Mucosa of rectum (tissue), 2 donors: ENCODE data around the gene PRR5L.

Source experiments
- H3K27ac ChIP-seq, 2 donors: one replicate each; pipeline ENCODE4 v1.7.0; 2013; ENCODE audit warnings: inconsistent platforms in 2 of 2, low read depth in 2 of 2, low read length in 2 of 2
- H3K27me3 ChIP-seq, 2 donors: one replicate each; pipeline ENCODE4 v1.7.0; 2013; ENCODE audit warnings: low read length in 2 of 2; ENCODE audit not compliant: control insufficient read depth in 2 of 2, insufficient read depth in 2 of 2
- H3K36me3 ChIP-seq, 2 donors: one replicate each; pipeline ENCODE4 v1.7.0; 2013; ENCODE audit warnings: low read length in 2 of 2; ENCODE audit not compliant: control insufficient read depth in 2 of 2, insufficient read depth in 2 of 2
- H3K4me1 ChIP-seq, 2 donors: one replicate each; pipeline ENCODE4 v1.7.0; 2013; ENCODE audit warnings: low read length in 2 of 2, mild to moderate bottlenecking in 1 of 2; ENCODE audit not compliant: control insufficient read depth in 2 of 2, insufficient read depth in 2 of 2
- H3K4me3 ChIP-seq, 2 donors: one replicate each; pipeline ENCODE4 v1.7.0; 2013; ENCODE audit warnings: low read length in 2 of 2
- H3K9ac ChIP-seq, 2 donors: one replicate each; pipeline ENCODE4 v1.7.0; 2013; ENCODE audit warnings: low read length in 2 of 2, low read depth in 1 of 2, mild to moderate bottlenecking in 1 of 2
- H3K9me3 ChIP-seq, 2 donors: one replicate each; pipeline ENCODE4 v1.7.0; 2013; ENCODE audit warnings: low read length in 2 of 2; ENCODE audit not compliant: control insufficient read depth in 2 of 2
- donor health status: healthy.
- donor health status: Normal muscosa, but diverticular disease.

The PRR5L gene

DNA sequence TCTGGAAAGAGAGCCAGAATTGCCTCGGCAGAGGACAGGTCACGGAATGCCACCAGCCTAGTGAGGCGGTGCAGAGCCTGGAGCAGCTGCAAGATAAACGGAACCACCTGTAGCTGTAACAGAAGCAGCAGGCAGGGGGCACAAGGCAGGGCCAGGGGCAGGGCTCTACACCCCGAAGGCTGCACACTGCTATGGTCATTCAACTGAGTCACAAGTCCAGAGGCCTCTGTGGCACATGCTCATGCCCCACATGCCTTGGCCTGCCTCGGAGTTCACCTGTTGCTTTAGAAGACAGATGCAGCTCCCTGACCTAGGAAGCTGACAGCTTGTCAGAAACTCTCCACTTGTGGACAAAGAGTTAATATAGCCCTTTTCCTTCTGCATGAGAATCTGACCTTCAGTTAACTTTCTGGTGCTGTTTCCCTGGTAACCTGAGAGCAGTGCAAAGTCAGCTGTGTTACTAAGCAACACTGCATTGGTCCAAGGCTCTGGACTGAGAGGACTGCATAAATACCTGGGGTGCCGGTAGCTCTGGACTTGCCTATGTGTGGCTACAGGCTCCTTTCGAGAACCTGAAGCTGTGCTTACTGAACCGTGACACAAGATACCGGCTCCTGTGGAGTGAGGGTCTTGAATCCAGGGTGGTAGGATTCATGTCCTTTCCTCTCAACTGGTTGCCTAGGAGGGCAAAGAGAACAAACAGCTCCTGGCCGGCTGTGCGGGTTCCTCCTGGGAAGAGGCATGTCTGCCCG is 17.4 kb upstream of the PRR5L start:
- H3K9ac ChIP-seq: no peak overlapping the region
- no peaks in the 10 kb centered on the region for H3K9me3 ChIP-seq
- H3K4me1 ChIP-seq: no peaks in the 10 kb centered on the region
- no peak overlapping the region for H3K27ac ChIP-seq
- H3K4me3 ChIP-seq: no peak overlapping the region
- no peaks in the 10 kb centered on the region for H3K27me3 ChIP-seq
- H3K36me3 ChIP-seq: peaks cover 28 to 39% of the 10 kb centered on the region in 2 donors

DNA sequence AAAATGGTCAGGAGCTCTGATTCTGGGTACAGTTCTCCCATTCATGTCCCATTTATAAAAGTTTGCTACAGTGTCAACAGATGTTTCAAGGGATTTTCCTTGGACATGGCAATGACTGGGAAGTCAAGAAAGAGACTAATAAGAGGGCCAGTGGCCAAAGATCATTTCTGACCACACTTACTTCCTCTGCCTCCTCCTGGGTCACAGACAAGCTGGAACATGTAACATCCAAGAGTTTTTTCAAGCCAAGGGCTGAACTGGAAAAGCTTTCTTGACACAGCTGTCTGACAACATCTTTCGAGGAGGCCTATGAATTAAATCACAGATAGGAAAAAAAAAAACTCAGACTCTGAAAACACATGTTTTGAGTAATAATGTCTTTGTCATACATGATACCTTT is 15.6 kb upstream of the PRR5L start:
- Histone ChIP-seq H3K4me3 (no peak overlapping the region), H3K36me3 (peaks cover 24 to 25% of the 10 kb centered on the region in 2 donors), H3K9ac (no peak overlapping the region), H3K4me1 (no peaks in the 10 kb centered on the region), H3K27me3 (no peaks in the 10 kb centered on the region), H3K9me3 (no peaks in the 10 kb centered on the region), H3K27ac (no peak overlapping the region)

DNA sequence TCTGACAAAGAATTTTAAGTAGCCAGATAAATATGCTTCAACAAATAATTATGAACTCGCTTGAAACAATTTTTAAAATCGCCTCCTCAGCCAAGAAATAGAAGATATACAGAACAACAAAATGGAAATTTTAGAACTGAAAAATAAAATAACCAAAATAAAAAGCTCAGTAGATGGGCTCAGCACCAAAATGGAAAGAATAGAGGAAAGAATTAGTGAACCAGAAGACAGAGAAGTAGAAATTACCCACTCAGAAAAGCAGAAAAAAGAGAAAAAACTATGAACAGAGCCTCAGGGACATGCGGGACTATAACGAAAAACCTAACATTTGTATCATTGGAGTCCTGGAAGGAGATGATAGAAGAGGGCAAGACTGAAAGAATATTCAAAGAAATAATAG is 14.2 kb upstream of the PRR5L start:
- no peaks in the 10 kb centered on the region for H3K9me3 ChIP-seq
- no peak overlapping the region for H3K27ac ChIP-seq
- H3K36me3 ChIP-seq: peaks cover 15 to 17% of the 10 kb centered on the region in 2 donors
- no peak overlapping the region for H3K4me3 ChIP-seq
- H3K27me3 ChIP-seq: no peaks in the 10 kb centered on the region
- no peak overlapping the region for H3K9ac ChIP-seq
- H3K4me1 ChIP-seq: no peaks in the 10 kb centered on the region

- no peaks in the 10 kb centered on the region for H3K27me3 ChIP-seq
- H3K4me1 ChIP-seq: peaks cover 1 to 2% of the 10 kb centered on the region in 2 donors
- no peak overlapping the region for H3K4me3 ChIP-seq
- no peak overlapping the region for H3K27ac ChIP-seq
- no peaks in the 10 kb centered on the region for H3K9me3 ChIP-seq
- no peak overlapping the region for H3K9ac ChIP-seq
- H3K36me3 ChIP-seq: peaks cover 14 to 15% of the 10 kb centered on the region in 2 donors
These were observed 13.2 kb upstream of the PRR5L start for GRCh38 chr11:36282926-36283325.

- no peaks in the 10 kb centered on the region for H3K36me3 ChIP-seq
- H3K9ac ChIP-seq: peak overlapping the region; percentile 65 to 83
- H3K4me3 ChIP-seq: peak overlapping the region; percentile 97 to 100
- H3K9me3 ChIP-seq: no peaks in the 10 kb centered on the region
- H3K4me1 ChIP-seq: peaks cover 13 to 15% of the 10 kb centered on the region in 2 donors
- H3K27me3 ChIP-seq: no peaks in the 10 kb centered on the region
- peak overlapping the region in 1 of 2 donors; percentile 53 for H3K27ac ChIP-seq
These were observed 7.5 kb upstream of the PRR5L start for GRCh38 chr11:36288442-36289225.

- H3K4me1 ChIP-seq: peaks cover 13 to 15% of the 10 kb centered on the region in 2 donors
- peak within 1 kb of the TSS; percentile 97 to 100 for H3K4me3 ChIP-seq
- no peaks in the 10 kb centered on the region for H3K27me3 ChIP-seq
- H3K9ac ChIP-seq: peak within 1 kb of the TSS; percentile 65 to 83
- H3K9me3 ChIP-seq: no peaks in the 10 kb centered on the region
- H3K36me3 ChIP-seq: no peaks in the 10 kb centered on the region
- H3K27ac ChIP-seq: peak within 1 kb of the TSS in 1 of 2 donors; percentile 53
These were observed 6.7 kb upstream of the PRR5L start, which contains the start of gene COMMD9 for GRCh38 chr11:36289226-36289852. COMMD9 (minus strand) TSS chr11:36289424; CDS start chr11:36289412, 12 bp downstream.

GRCh38 chr11:36292311-36292722 is 3.8 kb upstream of the PRR5L start:
- Histone ChIP-seq H3K27me3 (no peaks in the 10 kb centered on the region), H3K9me3 (no peaks in the 10 kb centered on the region), H3K9ac (peak overlapping the region in 1 of 2 donors; percentile 13), H3K4me1 (peaks cover 20% of the 10 kb centered on the region in 2 donors), H3K4me3 (no peak overlapping the region), H3K36me3 (no peaks in the 10 kb centered on the region), H3K27ac (no peak overlapping the region)

- peaks cover 30 to 32% of the 10 kb centered on the region in 2 donors for H3K4me1 ChIP-seq
- H3K9me3 ChIP-seq: no peaks in the 10 kb centered on the region
- H3K27me3 ChIP-seq: no peaks in the 10 kb centered on the region
- H3K27ac ChIP-seq: peak overlapping the region; percentile 43 to 62
- peak overlapping the region in 1 of 2 donors; percentile 34 for H3K4me3 ChIP-seq
- no peak overlapping the region for H3K9ac ChIP-seq
- H3K36me3 ChIP-seq: no peaks in the 10 kb centered on the region
These were observed 926 bp downstream of the PRR5L start for GRCh38 chr11:36296884-36297543.

GRCh38 chr11:36300650-36301049 is 4.6 kb downstream of the PRR5L start:
- Histone ChIP-seq H3K4me1 (peaks cover 28 to 40% of the 10 kb centered on the region in 2 donors), H3K9ac (no peak overlapping the region), H3K27ac (peak overlapping the region in 1 of 2 donors; percentile 59), H3K9me3 (no peaks in the 10 kb centered on the region), H3K4me3 (no peak overlapping the region), H3K27me3 (no peaks in the 10 kb centered on the region), H3K36me3 (no peaks in the 10 kb centered on the region)
